HG03159 (cell line): ENCODE results near the gene SUGP1.

Experiments
- ATAC-seq: cut with Tn5 transposase; IDR thresholded peaks from one replicate; pipeline ENCODE4 v1.9.1; 2021; ENCODE audit warnings: mild to moderate bottlenecking, moderate library complexity; ENCODE audit not compliant: unreplicated experiment

The SUGP1 gene

DNA sequence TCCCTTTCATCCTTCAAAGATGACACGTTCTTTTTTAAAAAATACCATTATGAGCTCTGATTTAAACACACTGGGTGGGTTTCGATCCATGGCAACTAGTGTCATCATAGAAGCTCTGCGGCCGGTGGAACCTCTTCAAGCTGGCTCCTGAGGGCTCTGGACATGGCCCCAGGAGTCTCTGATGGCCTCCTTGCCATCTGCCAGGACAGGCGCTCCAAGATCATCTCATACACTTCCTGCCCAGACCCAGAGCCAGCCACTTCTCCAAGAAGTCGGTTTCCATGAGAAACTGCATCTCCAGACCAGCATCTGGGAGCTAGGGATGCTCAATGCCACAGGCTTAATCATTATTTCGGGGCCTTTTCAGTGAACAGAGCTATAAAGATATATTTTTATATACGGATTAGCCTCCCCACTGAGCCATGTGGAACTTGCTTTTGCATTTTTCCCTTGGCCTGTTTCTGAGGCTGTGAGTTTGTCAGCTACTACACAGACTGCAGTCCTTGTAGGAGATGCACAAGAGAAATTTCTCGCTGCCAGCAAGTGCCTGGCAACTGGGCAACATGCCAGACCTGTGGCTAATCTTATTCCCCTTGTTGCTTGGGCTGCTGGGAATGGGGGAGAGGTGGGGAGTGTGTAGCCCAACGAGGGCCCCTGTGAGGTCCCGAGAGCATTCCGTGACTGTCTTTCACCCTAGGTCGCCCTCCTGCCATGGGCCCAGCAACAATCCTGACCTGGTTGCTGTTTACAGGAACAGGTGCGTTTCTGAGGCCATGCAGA lies 15.9 kb downstream of the SUGP1 start:
- ATAC-seq = no peak

GRCh38 chr19:19303411-19303810 lies 16.9 kb downstream of the SUGP1 start:
- ATAC-seq = no peak

DNA sequence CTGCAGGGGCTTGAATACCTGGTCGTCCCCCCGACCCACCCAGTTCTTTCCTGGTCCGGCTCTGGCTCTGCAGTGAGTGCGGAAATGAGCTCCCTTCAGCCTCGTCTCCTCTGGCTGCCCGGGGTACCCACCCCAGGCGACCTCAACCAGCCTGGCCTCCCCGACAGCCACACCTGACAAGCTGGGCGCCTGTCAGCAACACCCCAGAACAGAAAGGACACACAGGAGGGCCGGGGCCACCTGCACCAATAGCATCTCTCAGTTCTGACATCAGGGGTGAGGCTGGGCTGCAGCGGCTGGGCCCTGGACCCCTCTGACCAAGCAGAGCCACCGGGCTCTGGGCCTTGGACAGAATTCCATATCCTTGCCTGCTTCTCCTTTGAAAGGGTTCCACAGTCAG lies 19.7 kb downstream of the SUGP1 start:
- no peak for ATAC-seq

- no peak for ATAC-seq
Observed at GRCh38 chr19:19297759-19298158, 22.6 kb downstream of the SUGP1 start.

- no peak for ATAC-seq
Observed at GRCh38 chr19:19296953-19297689, 23.2 kb downstream of the SUGP1 start.

DNA sequence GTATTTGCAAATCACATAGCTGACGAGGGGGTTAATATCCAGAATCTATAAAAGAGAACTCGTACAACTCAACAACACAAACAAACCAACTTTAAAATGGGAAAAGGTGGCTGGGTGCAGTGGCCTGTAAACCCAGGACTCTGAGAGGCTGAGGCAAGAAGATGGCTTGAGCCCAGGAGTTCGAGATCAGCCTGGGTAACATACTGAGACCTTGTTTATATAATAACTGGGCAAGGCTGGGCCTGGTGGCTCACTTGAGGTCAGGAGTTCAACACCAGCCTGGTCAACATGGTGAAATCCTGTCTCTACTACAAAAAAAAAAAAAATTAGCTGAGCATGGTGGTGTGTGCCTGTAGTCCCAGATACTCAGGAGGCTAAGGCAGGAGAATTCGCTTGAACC lies 25.4 kb downstream of the SUGP1 start:
- ATAC-seq = no peak

DNA sequence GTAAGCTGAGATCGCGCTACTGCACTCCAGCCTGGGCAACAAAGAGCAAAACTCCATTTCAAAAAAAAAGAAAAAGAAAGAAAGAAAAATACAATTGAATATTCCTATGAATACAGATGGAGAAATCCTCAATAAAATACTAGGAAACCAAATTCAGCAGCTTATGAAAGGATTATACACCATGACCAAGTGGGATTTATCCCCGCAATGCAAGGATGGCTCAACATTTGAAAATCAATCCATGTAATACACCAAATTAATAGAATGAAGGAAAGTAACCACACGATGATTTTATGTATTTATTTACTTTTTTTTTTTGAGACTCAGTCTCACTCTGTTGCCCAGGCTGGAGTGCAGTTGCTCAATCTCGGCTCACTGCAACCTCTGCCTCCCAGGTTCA lies 27.7 kb downstream of the SUGP1 start:
- ATAC-seq = no peak

DNA sequence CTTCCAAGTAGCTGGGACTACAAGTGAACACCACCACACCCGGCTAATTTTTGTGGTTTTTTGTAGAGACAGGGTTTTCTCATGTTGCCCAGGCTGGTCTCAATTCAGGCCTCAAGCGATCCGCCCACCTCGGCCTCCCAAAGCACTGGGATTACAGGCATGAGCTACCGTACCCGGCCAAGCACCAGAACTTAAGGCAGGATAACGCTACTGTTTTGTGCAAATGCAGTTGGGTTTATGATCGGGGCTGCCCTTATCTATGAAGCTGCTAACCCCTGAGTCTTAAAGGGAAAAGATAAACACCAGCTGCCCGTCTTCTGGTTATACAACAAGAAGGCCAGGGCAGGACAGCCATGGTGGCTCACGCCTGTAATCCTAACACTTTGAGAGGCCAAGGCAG lies 34.6 kb downstream of the SUGP1 start:
- ATAC-seq = no peak

DNA sequence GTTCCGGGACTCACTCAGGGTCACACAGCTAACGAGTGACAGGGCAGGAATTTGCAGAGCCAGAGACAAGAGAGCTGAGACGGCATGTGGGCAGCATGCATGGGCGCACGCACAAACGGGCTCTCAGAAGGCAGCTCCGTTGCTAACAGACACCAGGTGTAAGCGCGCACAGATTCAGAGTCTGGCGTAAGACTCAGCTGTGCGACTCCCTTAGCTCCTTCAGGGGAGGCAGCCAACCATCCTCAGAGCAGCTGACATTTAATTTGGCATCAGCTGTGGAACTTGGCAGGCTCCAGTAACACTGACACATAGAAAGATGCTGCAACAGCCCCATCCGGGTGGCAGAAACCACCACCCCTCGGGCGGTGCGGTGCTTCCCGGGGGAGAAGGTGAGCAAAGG lies 39.7 kb downstream of the SUGP1 start:
- ATAC-seq = no peak

GRCh38 chr19:19279853-19280252 lies 40.5 kb downstream of the SUGP1 start:
- ATAC-seq = no peak

GRCh38 chr19:19279062-19279612 lies 41.2 kb downstream of the SUGP1 start:
- no peak for ATAC-seq

DNA sequence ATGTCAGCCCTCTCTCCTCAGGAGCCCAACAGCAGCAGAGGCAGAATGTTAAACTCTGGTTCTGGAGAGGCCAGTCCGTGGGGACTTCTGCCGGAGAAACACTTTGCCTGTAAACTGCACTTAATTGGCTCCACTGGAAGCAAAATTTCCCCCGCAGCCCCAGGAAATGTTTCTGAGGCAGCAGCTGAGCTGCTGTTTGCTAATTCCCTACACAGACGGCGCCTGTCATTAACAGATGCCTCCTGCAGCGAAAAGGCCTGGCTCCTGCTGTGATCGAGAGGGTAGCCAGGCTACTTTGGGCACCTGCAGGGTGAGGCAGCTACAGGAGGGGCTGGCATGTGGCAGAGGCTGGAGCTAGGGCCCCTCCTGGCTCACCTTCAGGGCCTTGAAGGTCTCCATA lies 42.0 kb downstream of the SUGP1 start:
- ATAC-seq = no peak

DNA sequence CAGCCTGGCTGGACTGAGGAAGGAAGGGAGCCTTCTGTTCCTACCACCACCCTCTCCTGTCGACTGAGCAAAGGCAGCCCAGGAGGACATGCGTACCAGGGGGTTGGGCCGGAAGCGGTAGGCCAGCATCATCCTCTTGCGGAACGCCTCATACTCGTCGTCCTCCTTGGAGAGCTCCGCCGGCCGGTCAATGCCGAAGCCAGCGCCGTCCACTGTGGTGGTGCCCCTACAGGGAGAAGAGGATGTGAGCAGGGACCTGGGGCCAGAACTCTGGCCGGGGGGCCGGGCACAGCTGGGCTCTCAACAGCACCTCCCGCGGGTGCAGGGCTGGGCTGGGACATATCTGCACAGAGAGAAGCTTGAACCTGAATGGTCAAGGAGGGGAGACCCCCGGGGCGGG lies 43.5 kb downstream of the SUGP1 start:
- no peak for ATAC-seq

DNA sequence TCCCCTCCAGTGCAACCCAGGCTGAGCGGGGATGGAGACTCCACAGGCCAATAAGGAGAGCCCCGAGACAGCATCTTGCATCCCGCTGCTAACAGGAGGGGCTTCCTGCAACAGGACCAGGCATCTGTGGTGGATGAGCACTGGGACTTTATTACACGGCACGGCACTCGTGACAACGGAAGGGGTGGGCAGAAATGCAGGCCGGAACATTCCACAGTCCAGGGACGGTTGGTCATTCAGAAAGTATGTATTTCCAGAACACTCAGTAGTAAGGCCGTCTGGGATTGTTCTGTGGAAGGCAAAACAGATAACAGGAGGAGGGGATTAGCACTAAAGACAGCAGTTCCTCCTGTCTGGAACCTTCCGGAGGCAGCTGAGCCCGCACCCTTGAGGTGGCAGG lies 43.9 kb downstream of the SUGP1 start:
- no peak for ATAC-seq

DNA sequence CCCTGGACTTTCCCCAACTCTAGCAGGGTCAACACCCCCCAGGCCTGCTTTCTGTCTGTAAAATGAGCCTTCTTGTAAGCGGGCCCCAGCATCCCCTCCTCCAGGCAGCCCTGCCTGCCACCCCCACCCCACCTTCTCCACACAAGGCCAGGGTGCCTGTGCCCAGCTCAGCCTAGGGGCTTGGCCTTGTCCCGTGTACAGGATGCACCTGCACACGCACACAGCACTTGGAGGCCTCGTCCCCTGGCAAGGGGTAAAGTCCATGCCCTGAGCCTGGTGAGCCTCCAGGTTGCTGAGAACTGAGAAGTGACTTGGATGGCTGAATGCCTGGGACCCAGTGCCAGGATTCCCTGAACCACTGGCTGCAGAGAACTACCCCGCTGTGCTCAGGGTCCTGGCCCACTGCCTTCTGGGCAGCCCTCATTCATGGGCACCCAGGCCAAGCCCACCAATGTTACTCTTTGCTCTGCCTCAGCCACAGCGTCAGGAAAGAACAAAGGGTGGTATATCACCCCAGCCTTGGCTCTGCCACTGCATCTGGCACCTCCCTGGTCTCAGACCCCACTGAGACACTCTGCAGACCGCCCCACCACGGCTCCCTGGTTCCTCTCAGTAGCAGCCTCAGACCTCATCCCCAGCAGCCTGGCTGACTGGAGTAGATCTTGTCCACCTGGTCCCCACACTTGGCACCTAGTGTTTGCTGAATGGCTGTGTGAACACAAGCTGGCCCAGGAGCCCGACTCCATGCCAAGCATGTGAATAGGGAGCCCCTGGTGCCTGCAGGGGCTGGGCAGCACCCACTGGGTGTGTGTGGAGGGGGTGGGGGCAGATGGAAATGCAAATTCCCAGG lies 45.4 kb downstream of the SUGP1 start:
- no peak for ATAC-seq

GRCh38 chr19:19274146-19274545 lies 46.2 kb downstream of the SUGP1 start:
- no peak for ATAC-seq

DNA sequence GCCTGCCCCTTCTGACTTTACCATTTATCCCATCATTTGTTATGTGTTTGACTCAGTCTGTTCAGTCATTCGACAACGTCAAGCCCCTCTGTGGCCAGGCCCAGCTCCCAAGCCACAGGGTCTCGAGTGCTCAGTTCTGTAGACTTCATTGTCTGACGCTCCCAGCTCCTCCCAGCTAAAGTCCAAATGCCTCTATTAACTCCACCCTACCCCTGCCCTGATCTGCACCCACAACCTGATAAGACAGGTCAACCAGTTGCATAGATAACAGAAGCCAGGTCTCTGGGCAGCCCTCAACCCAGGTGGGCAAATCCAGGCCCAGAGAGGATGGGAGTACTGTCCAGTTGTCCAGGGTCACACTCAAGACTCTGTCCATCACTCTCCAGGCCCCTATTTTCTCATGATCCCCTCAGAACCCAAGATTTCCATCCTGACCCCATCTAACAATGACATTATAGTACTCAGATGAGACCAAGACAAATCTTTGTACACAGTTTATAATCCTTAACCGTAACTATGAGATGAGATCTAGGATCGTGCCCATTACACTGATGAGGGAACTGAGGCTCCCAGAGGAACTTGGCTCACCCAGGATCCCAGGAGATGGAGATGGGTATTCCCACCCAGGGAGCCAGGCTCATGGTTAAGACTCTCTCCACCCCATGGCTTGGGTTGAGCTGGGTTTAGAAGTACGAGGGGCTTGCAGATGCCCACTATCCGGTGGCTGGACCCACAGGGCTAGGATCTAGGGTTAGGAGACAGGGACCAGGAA lies 48.3 kb downstream of the SUGP1 start:
- no peak for ATAC-seq

DNA sequence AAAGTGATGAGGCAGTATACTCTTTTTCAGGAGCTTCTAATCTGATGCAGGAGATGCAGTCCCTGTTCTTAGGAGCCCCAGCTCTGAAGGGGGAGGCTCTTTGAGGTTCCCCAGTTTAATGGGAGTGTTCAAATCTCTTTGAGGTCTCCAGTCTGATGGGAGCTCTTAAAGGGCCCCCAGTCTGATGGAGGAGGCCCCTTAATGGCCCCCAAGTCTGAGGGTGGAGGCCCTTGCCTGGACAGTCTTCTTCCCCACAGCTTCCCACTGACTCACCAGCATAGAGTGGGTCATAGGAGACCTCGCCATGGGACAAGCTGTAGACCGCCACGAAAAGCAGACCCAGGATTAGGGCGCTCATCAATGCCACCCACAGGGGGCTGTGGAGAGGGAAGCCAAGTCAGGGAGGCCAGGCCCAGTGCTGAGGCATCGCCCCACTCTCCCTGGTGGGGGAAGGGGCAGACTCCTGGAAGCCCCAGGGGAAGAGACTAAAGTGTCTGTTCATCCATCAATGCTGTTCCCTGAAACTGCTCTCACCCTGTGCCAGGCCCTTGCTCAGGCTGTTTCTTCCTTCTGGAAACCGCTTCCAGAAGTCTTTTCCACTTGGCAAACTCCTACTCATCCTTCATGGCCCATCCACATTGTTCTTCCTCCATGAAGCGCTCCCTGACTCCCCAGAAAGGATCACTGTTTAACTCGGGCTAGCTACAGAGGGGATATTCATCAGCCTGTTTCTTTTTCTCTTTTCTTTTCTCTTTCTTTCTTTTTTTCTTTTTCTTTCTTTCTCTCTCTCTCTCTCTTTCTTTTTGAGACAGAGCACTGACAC lies 49.3 kb downstream of the SUGP1 start:
- no peak for ATAC-seq

DNA sequence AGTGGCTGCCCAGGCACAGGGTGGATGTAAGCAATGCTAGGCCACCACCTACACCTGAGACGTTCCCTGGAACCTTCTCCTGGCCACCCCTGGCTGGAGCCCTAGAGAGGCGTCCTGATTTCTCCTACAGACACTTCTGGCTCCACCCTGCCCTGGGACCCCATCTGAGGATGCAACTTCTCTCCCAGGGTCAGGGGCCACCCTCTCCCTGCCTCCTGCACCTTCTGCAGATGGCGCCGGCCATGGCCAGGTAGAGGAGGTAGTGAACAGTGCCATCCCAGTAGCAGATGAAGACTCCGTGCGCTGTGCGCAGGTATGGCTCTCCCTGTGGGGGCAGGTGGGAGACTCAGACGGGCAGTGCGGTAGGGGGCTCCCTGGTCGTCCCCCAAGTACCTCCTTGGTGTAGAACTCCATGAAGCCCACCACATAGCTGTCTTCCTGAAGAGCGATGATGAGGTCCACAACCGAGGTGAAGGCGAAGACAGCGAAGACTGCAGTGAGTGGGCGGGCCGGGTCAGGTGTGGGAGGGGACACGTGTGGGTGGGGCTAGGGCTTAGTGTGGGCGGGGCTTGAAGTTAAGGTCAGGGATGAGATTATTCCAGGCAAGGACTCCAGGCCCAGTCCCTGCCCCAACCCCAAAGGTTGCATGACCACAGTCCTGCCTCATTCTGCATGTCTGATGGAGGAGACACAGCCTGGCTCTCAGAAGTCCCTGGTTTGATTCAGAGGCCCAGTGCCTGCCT lies 50.2 kb downstream of the SUGP1 start:
- ATAC-seq = no peak
